TTC549 (cell line): ENCODE data around the gene PTHLH.

ENCODE experiments used
- FAIRE-seq: peaks from 2 replicates; lab custom pipeline; 2012; peaks lifted over from hg19 to GRCh38; lab: Jason Lieb, UNC

Gene PTHLH

DNA sequence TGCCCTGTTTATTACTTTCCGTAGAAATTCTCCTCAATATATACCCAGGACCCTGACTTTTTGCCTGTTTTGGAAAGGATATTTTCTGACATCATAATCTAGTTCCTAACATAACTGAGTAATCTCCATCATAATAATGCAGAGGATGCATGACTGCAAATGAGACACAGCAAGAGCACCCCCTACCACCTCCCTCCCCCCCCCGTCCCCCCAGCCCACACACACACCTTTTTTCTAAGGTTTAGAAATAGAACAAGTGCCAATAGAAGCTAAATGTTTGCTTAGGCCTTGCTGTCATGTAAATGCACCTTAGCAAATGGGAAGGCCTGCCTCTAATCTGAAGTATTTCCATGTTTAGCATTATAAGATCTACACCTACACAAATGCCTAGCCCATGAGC lies at the start of gene PTHLH:
PTHLH (minus strand) TSS at position 13 of the 400 bp plus-strand sequence. CDS start 3,239 bp downstream, outside the sequence.
- FAIRE-seq, result no peak

DNA sequence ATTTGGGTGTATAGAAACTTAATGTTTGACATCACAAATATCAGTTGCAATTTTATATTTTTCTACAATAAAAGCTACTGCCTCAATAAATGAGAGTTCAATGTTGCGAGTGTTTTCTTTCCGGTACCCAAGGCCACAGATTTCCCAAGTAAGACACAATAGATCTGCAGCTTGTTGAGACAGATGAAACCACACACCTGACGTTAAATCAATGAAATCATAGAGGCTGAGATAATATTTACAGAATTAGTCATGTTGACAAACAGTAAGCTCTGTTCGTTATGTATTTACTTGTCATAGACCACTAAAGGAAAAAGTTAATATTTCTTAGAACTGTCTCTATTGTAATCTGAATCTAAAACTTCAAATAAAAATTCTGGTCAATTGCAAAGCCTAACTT lies 49.2 kb upstream of the PTHLH start:
- no peak for FAIRE-seq

DNA sequence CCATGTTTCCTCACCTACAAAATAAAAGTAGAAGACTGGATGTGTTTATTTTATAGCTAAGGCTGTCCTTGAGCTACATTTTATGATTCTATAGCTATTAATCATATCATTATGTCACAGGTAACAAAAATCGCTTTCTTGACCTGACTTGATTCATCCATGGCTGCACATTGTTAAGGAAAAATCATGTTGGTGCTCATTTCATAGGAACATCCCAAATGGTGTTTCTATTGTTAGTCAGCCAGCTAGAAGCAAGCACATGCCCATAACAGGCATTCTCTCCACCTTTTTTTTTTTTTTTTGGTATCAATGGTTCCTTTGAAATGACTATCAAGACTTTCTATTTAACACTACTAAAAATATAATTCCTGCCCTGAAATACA lies 45.3 kb upstream of the PTHLH start:
- FAIRE-seq, result no peak

DNA sequence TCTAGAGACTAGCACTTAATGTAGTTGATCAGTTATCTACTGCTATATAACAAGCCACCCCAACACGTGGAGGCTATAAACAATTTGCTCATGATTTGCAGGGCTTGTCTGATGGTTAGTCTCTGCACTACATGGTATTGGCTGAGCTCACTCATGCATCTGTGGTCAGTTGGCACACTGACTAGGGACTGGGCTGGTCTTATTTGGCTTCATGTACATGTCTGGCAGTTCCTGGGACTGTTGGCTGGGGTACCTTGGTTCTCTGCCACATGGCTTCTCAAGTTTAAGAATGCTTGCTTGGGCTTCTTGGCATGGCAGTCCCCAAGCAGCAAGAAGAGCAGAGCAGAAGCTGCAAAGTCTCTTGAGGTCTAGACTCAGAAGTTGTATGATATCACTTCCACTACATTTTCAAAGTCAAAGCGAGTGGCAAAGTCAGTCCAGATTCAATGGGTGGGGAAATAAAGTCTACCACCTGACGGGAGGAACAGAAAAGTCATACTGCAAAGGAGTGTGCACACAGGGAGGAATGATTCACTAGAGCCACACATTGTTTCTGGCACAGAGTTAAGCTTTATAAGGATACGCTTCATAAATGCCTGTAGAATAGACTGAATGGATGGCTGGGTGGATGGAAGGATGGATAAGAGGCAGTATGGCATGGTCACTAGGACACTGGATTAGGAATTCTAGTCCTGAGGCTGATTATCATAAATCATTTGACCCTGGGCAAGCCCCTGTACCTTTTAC lies 44.8 kb upstream of the PTHLH start:
- FAIRE-seq, result no peak

DNA sequence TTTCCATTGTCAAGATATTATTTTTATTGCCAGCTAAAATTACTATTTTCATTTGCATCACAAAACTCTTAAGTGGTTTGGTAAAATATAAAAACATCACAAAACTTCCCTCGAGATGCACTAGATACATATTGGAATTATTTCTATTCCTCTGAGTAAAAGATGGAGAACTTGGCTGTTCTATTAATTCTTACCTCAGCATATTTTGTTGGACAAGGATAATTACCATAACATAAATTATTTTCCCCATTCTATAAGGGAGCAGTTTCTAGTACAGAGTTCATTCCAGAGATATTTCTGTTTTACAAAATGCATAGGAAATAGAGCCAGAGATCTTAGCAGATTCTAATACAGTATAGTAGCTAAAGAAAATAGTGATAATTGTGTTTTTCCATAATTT lies 42.6 kb upstream of the PTHLH start:
- FAIRE-seq, result no peak

DNA sequence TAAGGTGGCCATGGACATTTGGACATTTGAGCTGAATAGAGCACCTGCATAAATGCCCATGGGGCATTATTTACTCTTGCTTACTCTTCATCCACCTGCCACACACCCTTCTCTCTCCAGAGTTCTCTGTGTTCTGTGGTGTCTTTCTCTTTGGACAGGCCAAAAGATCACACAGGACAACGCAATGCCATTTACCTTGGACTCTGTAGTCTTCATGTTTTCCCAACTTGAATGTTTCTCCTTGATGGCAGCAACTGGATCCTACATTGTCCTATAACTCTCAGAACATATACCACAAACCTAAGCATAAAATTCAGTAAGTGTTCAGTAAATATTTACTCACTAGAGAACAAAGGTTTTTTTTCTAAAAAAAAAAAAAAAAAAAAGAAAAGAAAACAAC lies 41.7 kb upstream of the PTHLH start:
- FAIRE-seq, result no peak

DNA sequence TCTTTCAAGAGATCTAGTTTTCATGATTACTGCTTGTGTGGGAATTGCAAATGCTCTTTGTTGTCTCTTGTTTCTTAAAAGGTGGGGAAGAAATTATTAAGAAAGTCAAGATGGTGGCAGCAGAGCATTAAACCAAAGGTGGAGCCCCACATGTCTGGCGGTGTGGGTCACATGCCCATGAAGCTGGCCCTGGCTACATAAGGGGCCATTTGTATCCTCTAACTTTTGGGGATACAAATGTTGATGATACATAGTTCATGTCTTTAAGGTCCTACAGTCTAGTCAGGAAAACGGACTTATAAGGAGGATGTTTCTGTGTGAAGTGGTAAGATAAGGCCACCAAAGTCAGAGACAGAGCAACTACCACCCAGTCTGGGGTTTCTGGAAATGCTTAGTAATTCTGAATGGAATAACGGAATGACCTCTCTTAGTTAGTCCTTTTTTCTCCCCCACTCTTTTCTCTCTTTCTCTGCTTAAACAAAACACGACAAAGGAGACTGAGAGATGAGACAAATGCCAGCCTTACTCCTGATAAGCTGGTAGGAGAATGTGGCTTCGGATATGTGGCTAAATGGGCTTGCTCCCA lies 39.9 kb upstream of the PTHLH start:
- FAIRE-seq, result no peak

DNA sequence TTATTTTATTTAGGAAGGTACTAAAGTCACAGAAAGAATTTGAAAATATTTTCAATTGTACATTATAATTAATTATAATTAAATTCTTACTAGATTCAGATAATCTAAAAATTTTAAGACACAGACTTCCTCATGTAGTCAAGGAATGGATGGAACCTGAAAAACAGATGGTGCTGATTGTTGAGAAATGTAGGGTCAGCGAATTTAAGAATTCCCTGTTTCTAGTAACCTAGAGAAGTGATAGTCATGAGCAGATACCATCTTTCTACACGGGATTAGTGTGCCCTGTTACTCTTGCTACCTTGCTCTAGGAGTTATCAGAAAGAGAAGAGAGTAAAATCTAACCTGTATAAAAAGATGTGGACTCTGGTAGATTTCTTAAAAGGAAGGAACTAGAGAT lies 37.5 kb upstream of the PTHLH start:
- no peak for FAIRE-seq

DNA sequence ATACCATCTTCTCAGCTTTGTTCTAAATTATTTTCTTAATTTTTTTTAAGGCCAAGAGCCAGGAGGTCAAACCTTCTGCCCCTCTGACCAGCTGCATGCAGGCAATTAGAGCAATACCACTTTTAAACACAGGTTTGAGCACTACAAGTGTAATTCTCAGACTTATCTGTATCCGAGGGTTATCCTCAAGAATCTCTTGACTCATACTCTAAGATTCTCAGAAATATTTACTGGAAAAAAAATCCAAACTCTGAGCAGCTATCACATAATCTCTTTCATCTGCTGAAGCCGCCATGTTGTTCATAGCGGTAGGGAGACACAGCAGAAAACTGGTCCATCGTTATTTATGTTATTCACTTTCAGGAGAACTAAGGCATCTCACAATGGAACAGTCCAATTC lies 27.4 kb upstream of the PTHLH start:
- no peak for FAIRE-seq

DNA sequence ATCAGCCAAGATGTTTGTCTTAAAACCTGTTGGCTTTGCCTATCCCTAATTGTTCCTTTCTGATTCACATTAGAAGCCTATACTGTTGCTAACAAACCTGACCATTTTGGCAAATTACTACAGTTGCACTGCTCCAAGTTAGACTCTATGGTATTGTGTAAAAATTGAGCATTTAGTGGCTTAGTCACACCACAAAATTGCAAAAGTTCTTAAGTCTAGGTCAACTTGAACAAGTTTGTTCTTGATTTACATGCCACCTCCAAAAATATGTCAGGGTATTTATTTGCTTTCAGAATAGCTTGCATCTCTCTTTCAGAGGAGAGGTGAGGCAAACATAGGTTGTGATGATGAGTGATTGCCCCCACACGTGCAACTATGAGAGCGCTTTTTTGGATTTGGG lies 27.0 kb upstream of the PTHLH start:
- no peak for FAIRE-seq

DNA sequence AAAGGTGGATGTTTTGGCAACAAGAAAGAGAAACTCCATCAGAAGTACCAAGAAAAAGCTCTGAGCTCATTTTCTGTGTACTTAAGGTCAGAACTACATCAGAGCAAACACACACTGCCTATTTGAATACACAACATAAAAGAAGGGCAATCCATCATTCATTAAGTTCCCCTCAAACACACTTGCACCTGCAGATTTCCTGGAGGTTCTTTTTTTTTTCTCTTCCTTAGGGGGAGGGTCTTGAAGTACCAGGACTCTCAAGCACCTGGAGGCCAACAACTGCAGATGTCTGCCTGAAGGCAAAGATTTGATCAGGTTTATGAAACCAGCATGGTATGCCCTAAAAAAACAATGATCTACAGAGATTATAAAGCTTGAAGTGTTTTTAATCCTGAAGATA lies 26.1 kb upstream of the PTHLH start:
- no peak for FAIRE-seq

DNA sequence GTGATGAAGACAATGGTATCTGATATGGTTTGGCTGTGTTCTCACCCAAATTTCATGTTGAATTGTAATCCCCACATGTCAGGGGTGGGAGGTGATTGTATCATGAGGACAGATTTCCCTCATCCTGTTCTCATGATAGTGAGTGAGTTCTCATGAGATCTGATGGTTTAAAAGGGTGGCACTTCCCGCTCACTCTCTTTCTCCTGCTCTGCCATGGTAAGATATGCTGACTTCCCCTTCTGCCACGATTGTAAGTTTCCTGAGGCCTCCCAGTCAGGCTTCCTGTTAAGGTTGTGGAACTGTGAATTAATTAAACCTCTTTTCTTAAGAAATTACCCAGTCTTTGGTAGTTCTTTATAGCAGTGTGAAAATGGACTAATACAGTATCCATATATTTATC lies 25.6 kb upstream of the PTHLH start:
- FAIRE-seq, result no peak

DNA sequence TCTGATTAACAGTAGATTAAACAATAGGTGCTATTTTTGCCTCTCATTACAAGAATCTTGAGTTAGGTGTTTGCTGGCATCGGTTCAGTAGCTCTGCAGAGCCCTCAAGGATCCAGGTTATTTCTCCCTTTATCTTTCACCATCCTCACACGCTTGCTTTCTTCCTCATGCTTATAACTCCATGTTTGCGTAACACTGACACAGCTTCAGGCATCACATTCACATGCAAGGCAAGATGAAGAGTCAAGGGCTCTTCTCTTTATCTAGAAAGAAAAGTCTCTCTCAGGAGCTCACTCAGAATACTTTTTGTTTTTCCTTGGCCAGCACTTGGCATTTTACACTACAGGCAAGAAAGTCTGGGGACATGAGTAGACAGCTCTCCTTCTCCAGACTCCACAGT lies 24.2 kb upstream of the PTHLH start:
- no peak for FAIRE-seq

DNA sequence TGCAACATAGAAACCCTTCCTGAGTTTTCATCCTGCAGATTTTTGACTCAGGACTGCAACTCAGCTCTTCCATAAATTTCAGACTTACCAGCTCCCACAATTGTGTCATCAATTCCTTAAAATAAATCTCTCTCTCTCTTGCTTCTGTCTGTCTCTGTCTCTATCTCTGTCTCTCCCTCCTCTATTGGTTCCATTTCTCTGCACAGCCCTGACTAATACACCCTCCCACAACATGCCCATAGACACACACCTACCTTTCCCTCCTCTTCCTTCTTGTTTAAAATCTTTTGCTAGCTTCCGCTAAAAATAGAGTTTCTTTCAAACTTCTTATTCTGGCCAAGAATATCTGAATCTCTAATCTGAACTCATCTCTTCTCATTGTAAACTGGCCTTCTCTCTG lies 22.9 kb upstream of the PTHLH start:
- no peak for FAIRE-seq

DNA sequence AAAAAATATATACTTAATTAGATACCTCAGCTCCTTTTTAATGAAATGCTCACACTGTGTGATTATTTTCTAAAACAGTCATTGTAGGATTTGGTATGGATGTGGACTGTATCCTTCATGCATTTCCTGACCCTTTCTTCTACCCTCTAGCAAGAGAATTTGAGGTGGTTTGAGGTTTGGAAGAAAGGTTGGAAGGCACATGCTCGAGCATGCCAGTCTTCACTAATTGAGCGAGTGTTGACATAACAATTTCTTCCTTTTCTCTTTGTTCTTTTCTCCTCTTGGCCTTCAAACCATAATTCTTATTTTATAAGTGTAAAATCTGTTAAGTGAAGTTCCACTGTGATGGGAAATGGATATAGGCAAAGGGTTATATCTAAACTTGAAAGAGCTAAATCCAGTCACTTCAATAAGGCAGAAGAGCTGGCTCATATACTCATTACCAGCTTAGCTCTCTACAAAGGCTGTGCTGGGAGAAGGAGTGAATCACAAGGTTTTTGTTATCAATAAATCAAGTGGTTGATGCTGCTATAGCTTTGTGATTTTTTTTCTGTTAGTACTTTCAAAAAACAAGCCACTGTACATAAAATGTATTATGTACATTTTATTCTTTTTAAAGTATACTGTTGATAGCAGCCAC lies 16.2 kb upstream of the PTHLH start:
- no peak for FAIRE-seq

DNA sequence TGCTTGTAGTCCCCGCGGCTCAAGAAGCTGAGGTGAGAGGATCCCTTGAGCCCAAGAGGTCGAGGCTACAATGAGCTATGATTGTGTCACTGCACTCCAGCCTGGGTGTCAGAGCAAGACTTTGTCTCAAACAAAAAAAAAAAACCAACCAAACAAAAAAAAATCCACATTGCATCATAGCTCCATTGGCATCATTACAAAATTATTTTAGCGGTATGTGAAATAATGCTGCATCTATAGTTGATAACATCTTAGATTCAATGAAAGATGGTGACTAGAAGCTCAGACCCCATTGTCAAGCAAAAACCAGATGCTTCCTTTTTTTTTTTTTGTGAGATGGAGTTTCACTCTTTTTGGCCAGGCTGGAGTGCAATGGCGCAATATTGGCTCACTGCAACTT lies 14.8 kb upstream of the PTHLH start:
- FAIRE-seq, result no peak

DNA sequence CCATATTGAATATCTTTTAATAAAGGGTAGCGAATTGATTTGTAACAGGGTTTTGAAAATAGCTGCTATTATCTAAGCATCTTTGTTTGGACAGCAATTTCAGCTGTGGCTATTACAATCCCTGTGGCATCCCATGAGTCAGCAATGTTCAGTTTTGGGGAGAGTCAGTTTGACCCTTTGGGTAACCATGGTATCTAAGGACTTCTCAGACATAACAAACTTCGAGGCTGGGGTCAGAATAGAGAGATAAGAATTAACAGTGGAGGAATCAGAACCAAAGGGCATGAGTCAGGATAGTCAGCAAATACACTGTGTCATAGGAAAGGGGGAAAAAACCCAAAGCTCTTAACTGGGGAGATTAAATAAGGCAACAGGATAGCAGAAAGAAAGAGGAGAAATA lies 11.7 kb upstream of the PTHLH start:
- no peak for FAIRE-seq

DNA sequence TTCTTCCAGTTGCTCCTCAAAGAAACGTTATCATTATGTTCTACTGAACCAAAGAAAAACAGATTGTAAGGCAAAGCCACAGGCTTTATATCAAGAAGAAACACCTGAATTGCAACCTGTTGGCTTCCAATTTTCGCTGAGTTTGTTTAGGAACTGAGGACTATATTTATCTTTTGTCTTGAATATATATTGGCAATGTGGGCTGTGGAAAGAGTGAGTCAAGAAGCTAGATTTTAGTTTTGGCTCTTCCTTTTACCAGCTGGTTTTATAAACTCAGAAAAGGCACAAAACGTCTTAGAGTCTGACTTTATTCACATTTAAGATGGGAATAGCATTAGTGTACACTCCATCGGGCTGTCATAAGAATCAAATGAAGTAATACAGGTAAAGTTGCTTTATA lies 10.4 kb upstream of the PTHLH start:
- FAIRE-seq, result no peak

DNA sequence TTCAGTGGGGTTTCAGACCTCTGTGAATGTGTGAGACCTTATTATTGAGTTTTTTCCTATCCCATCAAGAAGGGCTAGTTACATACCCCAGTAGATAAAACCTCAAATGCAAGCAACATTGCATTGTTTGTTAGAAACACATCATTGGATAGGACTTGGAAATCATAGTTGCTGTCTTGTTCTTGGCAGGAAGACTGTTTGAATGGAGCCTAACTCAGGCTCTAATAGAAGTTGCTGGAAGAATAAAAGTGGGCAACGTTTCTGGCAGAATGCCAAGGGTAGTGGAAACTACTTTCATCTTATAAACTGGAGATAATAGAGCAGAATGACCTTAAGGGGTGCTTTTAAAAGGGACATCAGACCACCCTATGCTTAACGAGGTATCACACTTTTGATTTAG lies 9.9 kb upstream of the PTHLH start:
- no peak for FAIRE-seq

DNA sequence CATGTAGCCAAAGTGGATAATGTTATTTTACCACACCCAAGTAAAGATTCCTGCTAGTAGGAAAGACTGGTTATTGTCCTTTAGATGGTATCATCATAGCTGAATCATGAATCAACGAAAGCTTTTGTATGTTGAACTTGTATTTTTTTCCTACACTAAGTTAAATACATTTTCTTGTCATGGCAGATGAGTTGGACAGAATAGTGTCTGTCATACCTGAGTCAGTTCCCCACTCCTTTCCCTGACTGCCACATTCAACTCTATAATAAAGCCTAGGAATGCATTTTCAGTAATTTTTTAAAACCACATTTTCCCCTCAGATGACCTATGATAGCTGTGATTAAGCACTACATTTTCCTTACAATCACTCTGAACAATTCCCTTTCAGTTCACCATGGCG lies 9.3 kb upstream of the PTHLH start:
- no peak for FAIRE-seq

DNA sequence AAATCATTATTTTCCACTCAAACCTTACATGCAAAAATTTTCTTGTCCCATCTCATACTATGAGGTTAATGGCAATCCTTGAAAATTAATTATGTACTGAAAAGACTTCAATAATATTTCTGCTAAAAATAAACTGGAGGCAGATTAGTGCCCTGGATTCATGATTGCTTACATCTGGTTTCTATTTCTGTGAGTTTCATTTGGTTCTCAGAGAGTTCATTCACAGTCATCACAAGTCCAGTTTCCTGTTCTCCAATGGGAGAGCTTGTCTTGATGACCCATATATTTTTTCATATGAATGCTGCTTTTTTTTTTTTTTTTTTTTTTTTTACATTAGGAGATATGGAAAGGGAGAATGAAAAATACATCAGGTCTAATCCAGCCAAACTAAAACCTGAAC lies 6.6 kb upstream of the PTHLH start:
- FAIRE-seq, result no peak

DNA sequence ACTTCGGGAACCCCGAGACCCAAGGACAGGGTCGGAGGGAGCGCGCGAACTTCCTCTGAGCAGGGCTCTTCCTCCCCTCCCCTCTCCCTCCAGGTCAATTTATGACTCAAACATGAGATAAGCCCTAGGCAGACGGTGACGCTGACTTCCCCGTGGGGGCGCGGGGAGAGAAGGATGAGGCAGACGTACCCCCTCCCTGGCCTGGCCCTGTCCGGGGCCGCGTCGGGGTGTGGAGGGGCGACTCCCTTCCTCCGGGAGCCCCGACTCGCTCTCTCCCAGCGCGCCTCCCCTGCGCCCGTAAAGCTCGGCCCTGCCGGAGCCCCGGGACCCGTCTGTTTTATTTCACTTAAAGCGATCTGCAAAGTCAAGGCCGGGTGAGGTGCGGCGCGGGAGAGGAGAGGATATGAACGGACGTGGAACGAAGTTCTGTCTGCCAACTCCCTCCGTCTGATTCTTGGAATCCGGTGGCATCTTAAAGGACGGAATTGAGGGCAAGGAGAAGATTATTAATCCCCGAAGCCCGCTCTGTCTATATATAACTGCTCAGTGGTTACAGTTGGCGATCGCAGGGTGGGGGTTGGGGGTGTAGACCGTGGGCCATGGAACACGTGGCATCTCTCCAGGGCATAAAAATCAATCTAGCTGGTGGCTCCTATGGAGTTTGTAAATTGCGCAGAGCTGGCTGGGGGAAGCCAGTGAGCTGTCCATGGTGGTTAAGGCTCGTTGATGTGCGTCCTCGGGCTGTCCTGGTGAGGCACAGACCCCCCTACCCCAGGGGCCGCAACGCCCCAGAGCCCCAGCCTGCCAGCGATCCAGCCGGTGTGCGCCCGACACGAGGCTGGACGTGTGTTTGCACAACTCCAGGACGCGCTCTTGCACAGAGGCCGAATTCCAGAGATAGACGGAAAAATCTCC lies 2.9 kb upstream of the PTHLH start:
- FAIRE-seq, result no peak

DNA sequence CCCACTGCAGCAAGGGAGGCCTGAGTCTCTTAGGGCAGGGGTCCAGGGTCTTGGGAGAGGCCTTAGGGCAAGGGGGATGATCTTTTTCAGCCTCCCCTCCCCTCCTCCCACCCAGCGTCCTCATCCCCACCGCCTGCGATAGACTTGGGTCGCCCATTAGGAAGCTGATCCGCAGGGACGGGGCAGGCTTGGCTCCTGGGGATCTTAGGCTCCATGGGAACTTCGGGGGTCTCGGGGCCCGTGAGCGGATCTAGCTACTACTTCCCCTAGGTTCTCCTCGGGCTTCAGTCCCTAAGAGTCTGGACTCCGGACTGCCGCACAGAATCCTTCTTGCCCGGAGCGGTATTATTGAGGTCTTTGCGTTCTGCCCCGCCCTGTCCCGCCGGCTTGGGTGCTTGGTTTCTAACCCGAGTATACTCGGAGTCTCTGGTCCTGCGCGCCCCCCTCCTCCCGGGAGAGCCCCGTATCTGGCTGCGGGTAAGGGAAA lies 2.2 kb upstream of the PTHLH start:
- FAIRE-seq, result no peak
